HEK293 (cell line): ENCODE measurements around the gene RAP1GAP.

Source experiments
- CTCF ChIA-PET: fragments of 350-600 bp; formaldehyde crosslinking; extraction: SDS; loops from one replicate; lab custom pipeline; 2021; ENCODE audit warnings: antibody characterized with exemption; lab: Yijun Ruan, JAX
- POLR2A ChIA-PET: fragments of 300-600 bp; formaldehyde crosslinking; extraction: SDS; loops from one replicate; lab custom pipeline; 2020; ENCODE audit warnings: antibody characterized with exemption, inconsistent platforms; lab: Yijun Ruan, JAX
- H3K27ac ChIP-seq: fragments of 200-500 bp; sonication (Bioruptor generic); 2 replicates; pipeline ENCODE4 v1.5.1; 2014; ENCODE audit warnings: low read depth, low read length, control low read depth, inconsistent platforms; ENCODE audit errors: extremely low read depth
- H3K36me3 ChIP-seq, 2 experiments: fragments of 200-500 bp in 1 of 2; sonication (Bioruptor generic) in 1 of 2; 1 replicate in 1 of 2; 2 replicates in 1 of 2; pipeline ENCODE4 v1.5.1; 2014 to 2017; ENCODE audit warnings: inconsistent platforms in 2 of 2, low read length in 2 of 2; ENCODE audit not compliant: control insufficient read depth in 2 of 2, insufficient read depth in 1 of 2
- H3K4me1 ChIP-seq: fragments of 200-500 bp; sonication (Bioruptor generic); 2 replicates; pipeline ENCODE4 v1.5.1; 2014; ENCODE audit warnings: mild to moderate bottlenecking, low read length, inconsistent platforms; ENCODE audit not compliant: control insufficient read depth, insufficient read depth
- H3K4me3 ChIP-seq: 2 replicates; pipeline ENCODE4 v1.5.1; 2011; ENCODE audit warnings: low read depth, mild to moderate bottlenecking, control low read depth, low read length, moderate library complexity
- H3K9me3 ChIP-seq: fragments of 200-500 bp; sonication (Bioruptor generic); 2 replicates; pipeline ENCODE4 v1.5.1; 2014; ENCODE audit warnings: low read depth, low read length, inconsistent platforms; ENCODE audit not compliant: control insufficient read depth, insufficient read depth
- CTCF ChIP-seq: fragments of 450-650 bp; formaldehyde crosslinking; IDR thresholded peaks from 2 replicates; pipeline ENCODE4 v1.5.1; 2016; ENCODE audit warnings: missing biosample characterization, missing genetic modification characterization
- EGR2 ChIP-seq: fragments of 450-650 bp; formaldehyde crosslinking; IDR thresholded peaks from 2 replicates; pipeline ENCODE4 v1.5.1; 2016; ENCODE audit warnings: low read depth, missing biosample characterization, missing genetic modification characterization
- GLIS2 ChIP-seq: fragments of 450-650 bp; formaldehyde crosslinking; IDR thresholded peaks from 2 replicates; pipeline ENCODE4 v1.5.1; 2016; ENCODE audit warnings: missing biosample characterization, missing genetic modification characterization
- PATZ1 ChIP-seq: fragments of 450-650 bp; formaldehyde crosslinking; IDR thresholded peaks from 2 replicates; pipeline ENCODE4 v1.5.1; 2016; ENCODE audit warnings: missing biosample characterization, missing genetic modification characterization
- PRDM6 ChIP-seq: fragments of 450-650 bp; formaldehyde crosslinking; IDR thresholded peaks from 2 replicates; pipeline ENCODE4 v1.5.1; 2017; ENCODE audit warnings: missing biosample characterization, missing genetic modification characterization
- SP2 ChIP-seq: fragments of 450-650 bp; formaldehyde crosslinking; IDR thresholded peaks from 2 replicates; pipeline ENCODE4 v1.5.1; 2016; ENCODE audit warnings: missing biosample characterization, missing genetic modification characterization
- SP3 ChIP-seq: fragments of 450-650 bp; formaldehyde crosslinking; IDR thresholded peaks from 2 replicates; pipeline ENCODE4 v1.5.1; 2016; ENCODE audit warnings: missing biosample characterization, missing genetic modification characterization
- WT1 ChIP-seq: fragments of 450-650 bp; formaldehyde crosslinking; IDR thresholded peaks from 2 replicates; pipeline ENCODE4 v1.5.1; 2016; ENCODE audit warnings: missing biosample characterization, missing genetic modification characterization
- ZBTB10 ChIP-seq: fragments of 450-650 bp; formaldehyde crosslinking; IDR thresholded peaks from 2 replicates; pipeline ENCODE4 v1.5.1; 2016; ENCODE audit warnings: missing biosample characterization, missing genetic modification characterization
- ZNF280C ChIP-seq: fragments of 450-650 bp; formaldehyde crosslinking; IDR thresholded peaks from 2 replicates; pipeline ENCODE4 v1.5.1; 2016; ENCODE audit warnings: missing biosample characterization, missing genetic modification characterization
- ZNF335 ChIP-seq: fragments of 450-650 bp; formaldehyde crosslinking; conservative IDR thresholded peaks from 2 replicates; pipeline ENCODE4 v1.5.1; 2016; ENCODE audit warnings: missing biosample characterization, missing genetic modification characterization
- ZNF433 ChIP-seq: fragments of 450-650 bp; formaldehyde crosslinking; IDR thresholded peaks from 2 replicates; pipeline ENCODE4 v1.5.1; 2016; ENCODE audit warnings: missing biosample characterization, missing genetic modification characterization, low read depth
- ZNF600 ChIP-seq: fragments of 450-650 bp; formaldehyde crosslinking; IDR thresholded peaks from 2 replicates; pipeline ENCODE4 v1.5.1; 2016; ENCODE audit warnings: missing biosample characterization, missing genetic modification characterization

Gene RAP1GAP

GRCh38 chr1:21668232-21668950 is 766 bp downstream of the RAP1GAP start:
- TF ChIP-seq ZNF335 (peak; percentile 74; the same call in 1 of the 2 replicates), PRDM6 (tag by site-specific recombination) (no peak), SP2 (peak; percentile 50), CTCF (0 out of 2 replicates have a peak, but pooled peaks have one; percentile 23), ZNF600 (tag by site-specific recombination) (no peak), SP3 (tag by site-specific recombination) (peak; percentile 45; the same call in 1 of the 2 replicates), PATZ1 (peak; percentile 67; the same call in 1 of the 2 replicates), ZNF280C (tag by site-specific recombination) (no peak), ZBTB10 (tag by site-specific recombination) (0 out of 2 replicates have a peak, but pooled peaks have one; percentile 9), GLIS2 (tag by site-specific recombination) (0 out of 2 replicates have a peak, but pooled peaks have one; percentile 59), EGR2 (tag by site-specific recombination) (peak; percentile 72; the same call in 1 of the 2 replicates), WT1 (no peak), ZNF433 (no peak)
- Histone ChIP-seq H3K36me3 (no peaks in the 10 kb centered on the region), H3K9me3 (no peaks in the 10 kb centered on the region), H3K4me1 (no peaks in the 10 kb centered on the region), H3K4me3 (peak overlapping the region; percentile 32; the same call in 1 of the 2 replicates), H3K27ac (no peak overlapping the region)
- ChIA-PET POLR2A (interaction anchor here (1.4 kb wide), 1 partner anchor 114 kb away, joined by 4 read pairs; no protein-coding TSS in a partner anchor), CTCF (no interaction called here)
